Astrocyte (in vitro differentiated cells and primary cell): ENCODE measurements around the gene SH3PXD2B.

Source experiments
- EZH2 ChIP-seq: IDR thresholded peaks from 2 replicates; pipeline ENCODE4 v1.6.1; 2012; ENCODE audit warnings: mild to moderate bottlenecking, low read length, inconsistent platforms; ENCODE audit not compliant: insufficient read depth
- TF ChIP-seq, protein P1 (sequence below): IDR thresholded peaks from 2 replicates; pipeline ENCODE4 v1.5.1; 2011; ENCODE audit warnings: low read depth, mild to moderate bottlenecking, inconsistent platforms, low read length, moderate library complexity; ENCODE audit not compliant: insufficient read depth

DNA sequence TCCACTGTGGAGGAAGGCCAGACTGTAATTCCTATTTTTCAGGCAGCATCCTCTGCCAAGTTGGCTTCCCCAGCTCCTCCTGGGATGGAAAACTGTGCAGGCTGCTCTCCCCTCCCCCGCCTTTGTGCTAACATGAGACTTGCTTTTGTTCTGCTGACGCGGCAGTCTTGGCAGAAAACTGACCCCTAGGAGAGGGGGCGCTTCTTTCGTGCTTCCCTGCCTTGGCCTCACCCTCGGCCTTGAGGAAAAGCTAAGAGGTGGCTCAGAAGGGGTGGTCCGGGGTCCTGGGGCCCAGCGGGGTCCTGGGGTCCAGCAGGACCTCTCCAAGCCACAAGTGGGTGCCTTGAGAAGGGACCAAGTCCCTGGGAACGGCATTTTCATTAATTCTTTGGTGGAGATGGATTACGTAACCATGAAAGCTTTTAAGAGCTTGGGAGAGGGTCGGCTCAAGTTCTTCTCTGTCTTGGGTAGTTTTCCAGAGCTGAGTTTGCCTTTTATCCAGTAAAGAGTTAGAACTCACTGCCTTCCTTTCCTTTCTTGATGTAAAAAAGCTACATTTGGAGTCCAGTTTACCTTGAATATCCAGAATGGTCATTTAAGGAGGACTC lies 51.0 kb downstream of the SH3PXD2B start:
- TF ChIP-seq, protein P1, sequence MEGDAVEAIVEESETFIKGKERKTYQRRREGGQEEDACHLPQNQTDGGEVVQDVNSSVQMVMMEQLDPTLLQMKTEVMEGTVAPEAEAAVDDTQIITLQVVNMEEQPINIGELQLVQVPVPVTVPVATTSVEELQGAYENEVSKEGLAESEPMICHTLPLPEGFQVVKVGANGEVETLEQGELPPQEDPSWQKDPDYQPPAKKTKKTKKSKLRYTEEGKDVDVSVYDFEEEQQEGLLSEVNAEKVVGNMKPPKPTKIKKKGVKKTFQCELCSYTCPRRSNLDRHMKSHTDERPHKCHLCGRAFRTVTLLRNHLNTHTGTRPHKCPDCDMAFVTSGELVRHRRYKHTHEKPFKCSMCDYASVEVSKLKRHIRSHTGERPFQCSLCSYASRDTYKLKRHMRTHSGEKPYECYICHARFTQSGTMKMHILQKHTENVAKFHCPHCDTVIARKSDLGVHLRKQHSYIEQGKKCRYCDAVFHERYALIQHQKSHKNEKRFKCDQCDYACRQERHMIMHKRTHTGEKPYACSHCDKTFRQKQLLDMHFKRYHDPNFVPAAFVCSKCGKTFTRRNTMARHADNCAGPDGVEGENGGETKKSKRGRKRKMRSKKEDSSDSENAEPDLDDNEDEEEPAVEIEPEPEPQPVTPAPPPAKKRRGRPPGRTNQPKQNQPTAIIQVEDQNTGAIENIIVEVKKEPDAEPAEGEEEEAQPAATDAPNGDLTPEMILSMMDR: no peak
- no peak for TF ChIP-seq EZH2
